HG03045 (cell line): ENCODE data around the gene MEIS1.

Experiments used
- ATAC-seq: cut with Tn5 transposase; IDR thresholded peaks from one replicate; pipeline ENCODE4 v1.9.1; 2021; ENCODE audit warnings: mild to moderate bottlenecking, moderate library complexity; ENCODE audit not compliant: unreplicated experiment

MEIS1 gene

DNA sequence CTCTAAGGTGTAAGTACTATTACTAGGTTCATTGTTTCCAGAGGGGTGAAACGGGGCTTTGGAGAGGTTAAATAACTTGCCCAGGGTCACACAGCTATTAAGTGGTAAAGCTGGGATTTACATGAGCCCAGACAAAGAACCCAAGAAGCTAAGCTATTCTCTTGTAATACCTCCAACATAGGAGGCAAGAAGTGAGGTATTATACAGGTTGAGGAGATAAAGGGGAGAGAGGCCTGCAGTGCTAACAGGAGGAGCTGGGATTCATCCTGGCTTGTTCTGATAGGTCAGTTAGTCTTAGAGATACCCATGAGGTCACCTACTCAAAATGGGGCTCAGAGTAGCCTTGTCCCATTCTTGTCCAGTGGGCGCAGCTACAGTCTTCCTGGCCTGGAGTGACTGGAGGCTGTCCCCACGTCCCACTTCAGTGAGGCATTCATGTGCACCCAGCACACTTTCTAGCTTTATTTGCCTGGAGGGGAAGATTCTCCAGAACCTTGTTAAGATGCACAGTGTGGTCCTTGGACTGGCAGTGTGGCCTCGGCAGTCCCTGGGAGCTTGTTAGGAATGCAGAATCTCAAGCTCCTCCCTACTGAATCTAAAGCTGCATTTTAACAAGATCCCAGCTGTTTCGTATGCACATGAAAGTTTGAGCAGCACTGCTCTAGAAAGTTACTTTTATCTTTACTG is 63.5 kb downstream of the MEIS1 start:
- no peak for ATAC-seq

DNA sequence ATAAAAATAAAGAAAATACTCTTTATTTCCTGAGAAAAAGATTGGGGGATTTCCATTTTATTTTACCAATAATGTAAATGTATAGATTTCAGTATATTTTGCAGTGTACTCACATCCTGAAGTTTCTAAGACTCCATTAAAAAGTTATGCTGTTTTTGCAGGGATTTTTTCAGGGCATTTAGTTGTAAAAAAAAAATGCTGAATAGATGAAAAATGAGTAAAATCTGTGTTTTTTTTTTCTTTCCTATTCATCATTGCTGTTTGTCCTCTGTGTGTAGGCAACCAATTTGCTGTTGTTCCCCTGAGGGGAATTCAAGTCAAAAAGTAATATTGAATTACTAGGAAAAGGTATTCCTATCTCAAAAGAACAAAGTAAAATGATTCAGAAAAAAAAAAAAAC is 66.3 kb downstream of the MEIS1 start:
- ATAC-seq = no peak

DNA sequence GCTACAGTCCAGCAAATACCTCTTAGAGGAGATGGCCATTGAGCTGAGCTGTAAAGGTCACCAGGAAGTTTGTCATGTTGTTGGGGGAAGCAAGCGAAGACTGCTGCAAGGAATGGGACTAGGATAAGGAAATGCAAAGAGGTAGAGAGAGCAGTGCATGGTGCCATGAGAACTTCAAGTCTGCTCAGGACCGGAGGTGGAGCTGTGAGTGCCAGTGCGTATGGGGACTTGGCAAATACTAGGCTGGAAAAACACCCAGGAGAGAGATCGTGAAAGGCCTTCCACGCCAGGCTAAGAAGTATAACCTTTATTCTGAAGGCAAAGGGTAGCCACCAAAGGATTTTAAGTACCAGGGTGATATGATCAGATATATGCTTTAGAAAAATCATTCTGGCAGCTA is 71.3 kb downstream of the MEIS1 start:
- no peak for ATAC-seq

DNA sequence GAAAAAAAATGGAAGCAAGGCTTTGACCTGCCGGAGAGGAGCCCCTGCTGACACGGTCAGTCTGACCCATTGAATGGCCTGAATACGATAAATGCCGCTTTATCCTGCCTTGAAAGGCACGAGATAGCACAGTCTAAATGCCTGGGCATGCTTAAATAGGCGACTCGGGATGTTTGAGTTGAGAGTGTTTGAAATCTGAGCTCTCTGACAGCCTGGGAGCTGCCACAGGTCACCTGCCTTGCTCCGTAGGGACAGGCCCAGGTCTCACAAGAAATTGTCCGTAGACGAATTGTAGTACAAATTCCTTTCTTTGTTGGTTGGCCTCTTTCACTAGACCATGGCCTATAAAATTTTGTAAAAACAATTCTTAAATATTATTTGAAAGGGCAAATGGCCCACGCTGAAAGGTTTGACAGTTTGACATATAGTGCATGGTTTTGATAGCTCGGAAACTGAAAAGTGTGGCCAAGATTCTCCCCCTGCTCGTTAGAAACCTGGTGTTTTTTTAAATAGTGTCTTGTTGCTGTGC is 72.8 kb downstream of the MEIS1 start:
- no peak for ATAC-seq

DNA sequence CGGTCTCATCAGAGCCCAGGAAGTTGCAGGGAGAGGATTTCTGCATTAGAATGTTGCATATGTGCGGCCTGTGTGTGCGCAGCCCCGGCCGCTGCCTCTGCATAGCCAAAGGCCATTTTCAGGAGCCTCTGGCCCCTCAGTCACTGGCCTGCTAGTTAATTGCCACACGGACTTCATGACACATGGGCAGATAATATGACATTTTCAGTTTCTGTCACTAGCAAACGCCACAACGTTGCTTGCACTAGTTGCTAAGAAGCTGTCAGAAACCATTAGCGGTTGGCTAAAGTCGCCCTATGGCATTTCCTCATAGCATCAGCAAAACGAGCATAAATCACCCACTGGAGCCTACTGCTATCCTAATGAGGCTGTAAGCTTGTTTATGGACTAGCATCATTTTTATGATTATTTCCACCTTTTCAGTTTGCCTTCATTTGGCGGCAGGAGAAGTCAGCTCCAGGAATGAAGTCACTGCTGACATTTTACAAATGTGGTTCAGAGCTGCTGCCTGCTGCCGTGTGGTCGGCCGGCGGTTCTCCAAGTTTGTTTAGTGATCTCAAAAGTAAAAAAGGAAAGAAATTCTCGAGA is 73.7 kb downstream of the MEIS1 start:
- no peak for ATAC-seq

DNA sequence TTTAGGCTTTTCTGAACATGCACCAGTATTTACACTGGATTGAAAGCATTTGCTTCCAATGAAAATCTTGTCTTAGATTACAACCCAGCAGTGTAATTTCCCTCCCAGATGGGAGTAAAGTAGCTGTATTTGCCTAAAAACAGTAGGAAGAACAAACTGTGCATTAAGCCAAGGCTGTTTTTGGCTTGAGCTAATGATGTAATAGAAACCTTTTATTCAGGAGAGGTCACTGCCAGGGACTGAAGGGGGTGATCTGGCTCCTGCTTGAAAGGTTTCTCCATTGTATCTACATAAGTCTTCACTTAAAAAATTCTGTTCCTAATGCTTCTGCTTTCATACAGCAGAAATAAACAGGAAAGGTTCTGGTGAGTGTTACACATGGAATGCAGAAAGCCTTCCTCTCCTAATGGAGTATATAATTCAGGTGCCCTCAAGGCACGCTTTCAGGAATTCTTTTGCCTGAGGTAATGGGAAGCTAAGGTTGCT is 74.4 kb downstream of the MEIS1 start:
- ATAC-seq = no peak

DNA sequence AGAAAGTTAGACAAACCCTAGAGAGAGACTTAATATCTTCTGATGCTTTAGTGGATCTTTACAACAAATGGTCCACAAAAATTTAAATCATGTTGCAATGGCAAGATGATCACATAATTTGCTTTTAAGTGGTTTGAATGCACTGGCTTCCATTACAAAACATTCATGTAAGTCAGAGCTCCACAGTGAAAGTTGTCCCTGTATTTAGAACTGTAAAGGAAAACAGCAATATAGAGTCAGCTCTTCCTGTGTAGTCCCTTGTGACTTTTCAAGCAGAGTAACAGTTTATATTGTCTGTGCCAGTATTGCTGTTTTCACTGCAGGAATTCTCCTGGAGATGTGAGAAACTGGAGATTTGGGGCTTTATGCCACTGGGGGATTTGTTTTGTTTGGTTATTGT is 77.7 kb downstream of the MEIS1 start:
- no peak for ATAC-seq

DNA sequence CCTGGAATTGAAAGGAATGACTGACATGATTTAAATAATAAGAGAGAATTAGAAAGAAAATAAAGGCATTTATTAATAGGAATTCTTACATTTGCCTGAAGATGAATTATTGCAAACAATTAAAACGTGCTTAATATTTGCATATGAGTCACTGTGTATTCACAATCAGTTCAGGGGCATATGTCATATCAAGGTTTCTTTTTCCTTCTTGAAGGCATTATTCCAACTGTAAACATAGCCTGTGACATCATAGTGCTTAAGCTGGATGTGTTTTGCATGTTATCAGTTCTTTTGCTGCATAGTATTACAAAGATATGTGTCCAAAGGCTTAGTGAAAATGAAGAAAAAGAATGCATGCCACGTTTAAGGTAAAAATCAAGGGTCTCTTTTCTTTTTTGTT is 80.8 kb downstream of the MEIS1 start:
- no peak for ATAC-seq

DNA sequence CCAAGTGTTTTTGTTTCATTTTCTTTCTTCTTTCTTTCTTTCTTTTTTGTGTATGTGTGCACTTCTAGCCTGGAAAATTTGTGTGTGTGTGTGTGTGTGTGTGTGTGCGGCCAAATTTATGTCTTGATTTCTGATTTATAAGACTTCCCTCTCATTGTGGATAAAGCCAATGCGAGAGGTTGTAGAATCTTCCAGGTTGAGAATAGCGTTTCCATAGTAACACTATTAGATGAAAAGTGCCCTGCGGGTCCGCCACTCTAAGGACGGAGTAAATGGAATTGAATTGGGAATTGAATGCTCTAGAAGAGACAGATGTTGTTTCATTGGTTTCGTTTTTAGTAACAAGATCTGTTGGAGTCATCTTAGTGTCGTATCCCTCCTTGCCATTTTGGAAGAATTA is 81.6 kb downstream of the MEIS1 start:
- ATAC-seq = no peak

DNA sequence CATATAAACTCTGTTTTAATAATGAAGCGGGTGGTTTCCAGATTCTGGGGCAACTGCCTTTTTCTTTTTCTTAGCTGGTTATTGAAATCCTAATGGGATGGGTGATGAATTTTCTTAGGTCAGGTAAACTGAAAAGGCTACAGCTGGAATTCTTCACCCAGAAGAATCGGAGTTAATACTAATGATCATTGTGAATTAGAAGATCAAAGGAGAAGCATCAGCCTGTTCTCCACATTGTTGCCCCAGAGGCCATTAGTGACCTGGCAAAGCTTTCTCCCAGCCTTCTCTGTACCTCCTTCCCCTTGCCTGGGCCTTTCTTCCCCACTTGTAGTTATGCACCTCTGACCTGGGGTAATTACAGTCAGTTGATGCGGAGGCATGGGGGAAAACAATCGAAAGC is 82.8 kb downstream of the MEIS1 start:
- ATAC-seq = no peak

DNA sequence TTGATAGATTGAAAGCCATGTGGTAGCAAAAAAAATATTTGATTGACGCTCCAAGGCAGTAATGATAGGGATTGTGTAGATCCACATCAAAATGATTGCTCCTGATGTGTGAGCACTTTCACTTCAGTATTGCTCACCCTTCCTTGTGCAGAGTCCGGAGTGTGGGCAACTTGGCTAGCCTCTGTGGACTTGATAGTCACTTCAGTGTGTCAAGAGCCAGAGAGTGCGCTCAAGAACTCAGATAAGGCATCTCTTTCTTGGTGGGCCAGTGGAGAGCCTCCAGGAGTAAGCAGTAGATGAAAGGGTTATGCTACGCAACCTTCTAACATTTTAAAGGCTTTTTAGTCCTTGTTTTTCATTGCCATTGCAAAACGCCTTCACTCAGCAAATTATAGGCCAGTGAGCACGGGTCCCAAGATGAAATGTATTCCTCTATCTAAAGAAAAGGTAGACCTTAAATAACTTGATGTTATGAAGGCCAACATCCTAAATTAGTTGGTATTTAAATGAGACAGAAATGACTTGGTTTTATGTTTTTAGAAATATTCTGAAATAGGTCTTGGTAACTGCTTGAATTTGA is 84.4 kb downstream of the MEIS1 start:
- no peak for ATAC-seq

DNA sequence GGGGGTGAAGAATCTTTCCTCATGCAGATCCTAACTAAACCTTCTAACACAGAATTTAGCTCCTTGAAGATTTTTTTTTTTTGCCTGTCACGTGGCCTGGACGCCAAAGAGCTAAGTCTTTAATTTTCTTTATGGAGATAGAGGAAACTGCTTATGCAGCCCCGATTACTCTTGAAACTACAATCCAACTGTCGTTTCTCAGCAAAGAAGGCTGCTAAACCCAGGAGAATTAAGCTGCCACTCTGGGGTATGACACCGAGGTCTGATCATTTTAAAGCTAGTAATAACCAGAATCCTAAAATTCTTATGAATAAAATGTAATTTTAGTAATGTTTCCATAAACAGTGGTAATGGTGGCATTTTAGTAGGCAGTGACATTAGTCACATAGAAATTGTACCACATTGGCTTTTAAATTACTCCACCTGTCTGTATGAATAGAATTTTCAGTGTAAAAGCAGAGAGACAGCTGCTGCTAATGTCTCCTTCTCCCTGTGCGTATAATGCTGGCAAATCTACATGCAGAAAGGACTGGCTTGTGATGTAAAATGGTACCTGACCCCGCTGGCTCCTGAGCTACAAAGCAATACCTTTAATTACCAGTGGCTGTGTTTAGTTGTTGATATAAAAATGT is 86.5 kb downstream of the MEIS1 start:
- no peak for ATAC-seq

DNA sequence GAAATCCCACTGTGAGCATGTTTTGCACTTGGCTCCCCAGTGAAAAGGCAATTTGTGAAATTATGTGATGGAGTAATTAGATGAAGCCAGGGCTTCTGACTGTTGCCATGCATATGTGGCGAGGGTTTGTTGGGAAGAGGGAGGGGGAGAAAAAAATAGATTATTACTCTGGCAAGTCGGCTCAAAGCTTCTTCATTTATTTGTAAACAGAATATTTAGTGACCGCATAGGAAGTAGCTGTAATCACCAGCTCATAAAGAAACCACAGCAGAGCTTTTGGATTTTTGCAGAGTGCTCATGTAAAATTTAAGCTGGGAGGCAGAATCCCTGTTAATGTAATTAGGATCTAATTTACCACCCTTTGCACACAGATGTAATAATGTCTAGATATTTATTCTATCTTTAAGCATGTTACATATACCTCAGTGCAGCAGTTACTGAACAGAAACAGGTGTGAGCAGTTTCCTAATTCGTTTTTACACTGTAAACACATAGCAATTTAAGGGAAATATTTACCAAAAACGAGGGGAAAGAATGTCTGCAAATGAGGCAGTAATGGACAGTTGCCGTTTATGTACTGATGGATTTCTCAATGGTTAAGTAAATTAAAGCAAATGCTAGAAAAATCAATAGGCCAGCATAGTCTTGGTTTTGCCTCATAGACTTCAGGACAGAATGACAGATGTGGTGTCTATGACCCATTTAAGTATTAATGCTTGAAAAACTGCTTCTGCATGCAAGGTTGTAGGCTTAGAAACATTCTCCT is 87.9 kb downstream of the MEIS1 start:
- no peak for ATAC-seq

DNA sequence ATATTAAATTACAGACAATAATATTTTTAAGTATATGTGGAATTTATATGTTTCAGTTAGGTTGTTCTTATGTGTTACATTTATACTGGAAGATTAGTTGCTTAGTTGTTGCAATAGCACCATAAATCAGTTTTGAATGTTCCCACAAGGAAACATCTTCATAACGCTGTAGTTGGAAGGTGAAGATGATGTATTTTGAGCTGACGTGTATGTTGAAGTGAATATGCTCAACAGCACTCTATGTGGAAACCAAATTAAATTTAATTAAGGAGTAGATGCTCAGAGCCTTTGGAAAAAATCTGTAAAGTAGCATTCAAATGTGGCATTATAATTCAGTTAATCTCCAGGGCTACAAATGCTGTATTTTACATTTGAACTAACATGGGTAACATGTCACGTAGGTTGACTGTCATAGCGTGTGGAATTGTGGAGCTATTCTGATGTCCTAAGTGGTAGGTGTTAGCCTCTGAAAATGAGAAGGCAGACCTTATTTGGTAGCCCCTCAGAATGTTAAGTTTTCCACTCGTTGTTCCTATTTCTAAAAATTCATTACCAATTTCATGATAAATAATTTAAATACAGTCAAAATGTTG is 88.5 kb downstream of the MEIS1 start:
- ATAC-seq = no peak

DNA sequence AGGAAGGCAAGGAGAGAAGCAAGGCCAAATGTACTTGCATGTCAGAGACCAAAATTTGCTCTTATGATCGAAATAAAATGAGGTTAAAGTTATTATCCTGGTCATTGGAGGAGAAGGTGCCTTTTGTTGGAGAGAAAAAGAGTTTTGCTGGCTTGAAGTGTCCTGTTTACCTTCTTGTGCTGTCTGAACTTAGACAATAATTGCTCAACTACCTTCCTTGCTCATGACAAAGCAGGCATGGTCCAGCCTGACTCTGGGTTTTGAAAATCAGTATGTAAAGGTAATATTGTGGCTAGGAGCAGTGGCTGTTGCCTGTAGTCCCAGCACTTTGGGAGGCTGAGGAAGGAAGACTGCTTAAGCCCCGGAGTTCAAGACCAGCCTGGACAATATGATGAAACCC is 89.1 kb downstream of the MEIS1 start:
- ATAC-seq = no peak

DNA sequence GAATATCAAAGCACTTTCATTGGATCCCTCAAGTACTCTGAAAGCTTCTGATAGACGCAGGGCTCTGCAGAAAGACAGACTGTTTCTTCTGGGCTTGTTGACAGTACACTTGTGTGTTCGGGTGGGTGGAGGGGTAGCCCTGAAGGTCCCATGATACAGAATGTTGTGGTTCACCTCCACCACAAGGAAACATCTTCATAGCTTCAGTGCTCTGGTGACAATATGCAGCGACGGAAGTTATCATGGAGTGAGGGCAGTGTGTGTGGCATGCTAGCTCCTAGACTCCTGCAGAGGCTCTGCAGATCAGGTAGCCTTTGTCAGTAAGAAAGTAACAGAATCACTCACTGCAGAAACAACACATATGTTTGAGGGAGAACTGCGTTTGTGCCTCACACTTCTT is 90.7 kb downstream of the MEIS1 start:
- ATAC-seq = no peak

DNA sequence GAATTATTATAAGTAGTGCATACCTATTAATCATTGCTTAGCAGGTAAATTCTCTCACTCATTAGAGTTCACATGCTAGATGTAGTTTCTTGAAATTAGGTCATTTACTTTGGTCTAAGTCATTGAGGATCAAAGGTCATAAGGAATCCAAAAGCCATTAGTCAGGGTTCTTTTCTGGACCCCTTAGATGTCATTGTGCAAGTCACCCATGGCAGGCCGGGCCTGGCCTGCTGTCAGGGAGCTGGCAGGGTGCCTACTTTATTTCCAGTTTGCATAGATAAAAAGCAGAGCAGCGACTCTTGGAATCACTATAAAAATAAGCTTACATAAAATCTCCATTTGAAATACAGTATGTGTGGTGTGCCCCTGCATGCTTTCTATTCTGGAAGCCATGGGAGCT is 91.3 kb downstream of the MEIS1 start:
- no peak for ATAC-seq

DNA sequence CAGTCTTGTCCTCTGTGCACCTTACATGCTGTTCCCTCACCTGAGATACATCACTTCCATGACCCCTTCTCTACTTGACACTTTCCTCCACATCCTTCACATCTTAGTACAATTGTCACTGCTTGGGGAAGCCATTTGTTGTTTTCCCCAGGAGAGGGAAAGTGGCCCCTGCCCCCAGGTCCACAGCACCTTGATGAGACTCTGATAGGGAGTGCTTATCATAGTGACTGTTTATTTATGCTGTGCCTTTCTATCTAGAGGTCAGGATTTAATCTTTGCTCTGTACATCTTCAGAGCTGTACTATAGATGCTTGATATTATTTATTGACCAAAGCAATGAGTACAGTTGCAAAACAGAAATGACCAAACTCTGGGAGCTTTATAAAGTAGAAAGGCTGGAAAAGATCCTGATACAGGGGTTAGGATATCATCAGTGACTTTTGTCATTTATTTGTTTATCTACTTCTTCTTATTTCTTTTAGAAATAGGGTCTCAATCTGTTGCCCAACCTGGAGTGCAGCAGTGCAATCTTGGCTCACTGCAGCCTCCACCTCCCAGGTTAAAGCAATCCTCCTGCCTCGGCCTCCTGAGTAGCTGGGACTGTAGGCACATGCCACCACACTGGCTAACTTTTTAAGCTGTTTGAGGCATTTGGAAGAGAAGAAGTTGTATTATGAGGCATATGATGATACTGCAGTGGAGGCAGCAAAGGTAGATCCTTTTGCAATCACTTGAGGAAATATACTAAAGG is 94.2 kb downstream of the MEIS1 start:
- ATAC-seq = no peak

DNA sequence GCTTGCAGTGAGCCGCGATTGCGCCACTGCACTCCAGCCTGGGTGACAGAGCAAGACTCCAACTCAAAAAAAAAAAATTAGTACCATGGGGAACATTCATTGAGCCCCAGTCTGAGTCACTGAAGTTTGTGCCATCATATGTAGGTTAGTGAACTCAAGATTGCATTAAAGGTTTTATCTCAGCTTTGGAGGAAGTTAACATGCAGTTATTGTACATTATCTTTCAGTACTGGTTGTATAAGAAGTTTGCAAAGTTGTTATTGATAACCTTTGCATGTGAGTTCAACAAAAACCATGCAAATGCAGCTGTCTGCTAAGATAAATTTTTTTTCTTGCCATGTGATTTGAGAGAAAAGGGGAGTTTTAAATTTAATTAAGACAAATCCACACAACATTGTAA is 95.7 kb downstream of the MEIS1 start:
- ATAC-seq = no peak

DNA sequence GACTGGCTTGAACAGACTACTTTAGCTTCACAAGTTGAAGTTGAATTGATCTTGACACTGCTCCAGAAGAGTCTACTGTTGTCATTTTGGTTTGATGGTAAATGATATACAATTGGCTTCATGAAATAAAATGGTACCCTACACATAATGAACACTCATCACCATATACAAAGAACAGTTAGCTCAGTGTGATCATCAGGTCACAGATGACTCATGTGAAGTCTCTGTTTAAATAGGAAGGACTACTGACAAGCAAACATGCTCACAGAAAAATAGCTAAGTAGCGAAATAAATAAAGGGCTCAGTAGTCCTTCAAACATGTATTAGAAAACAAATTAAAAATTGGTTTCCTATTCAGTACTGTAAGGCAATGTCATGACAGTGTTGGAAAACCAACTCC is 96.2 kb downstream of the MEIS1 start:
- no peak for ATAC-seq
